ENCODE results near the gene FARSB. TPM values are rescaled to one million over a fixed set of nuclear protein-coding genes. Genes with fewer than 3 reads are reported as not detected.

The FARSB gene
- total RNA-seq (2022; extraction: Qiagen RNA extraction), result 41.1 to 45.8 TPM (median 41.8 TPM) in 5 replicates

GRCh38 chr2:222655787-222656525 is at the start of gene FARSB:
Gene FARSB, minus strand, starts transcription at chr2:222656092. Its CDS starts 19 bp downstream, at chr2:222656073.

GRCh38 chr2:222671259-222672067 is 15.6 kb upstream of the FARSB start, which contains the start of gene MOGAT1:
Gene MOGAT1, plus strand, starts transcription at chr2:222671658. Its CDS starts 128 bp downstream, at chr2:222671786.

Other genes starting within 250 kb of the FARSB start
- 0.71 to 0.84 TPM (median 0.79 TPM) in 5 replicates for gene SGPP2, start 231.5 kb downstream of the FARSB start, total RNA-seq (2022; extraction: Qiagen RNA extraction)
- gene MOGAT1, start 15.6 kb upstream of the FARSB start, total RNA-seq (2022; extraction: Qiagen RNA extraction), result not detected in 5 replicates
- 147 to 197 TPM (median 149 TPM) in 5 replicates for gene ACSL3, start 204.9 kb upstream of the FARSB start, total RNA-seq (2022; extraction: Qiagen RNA extraction)

Data from A549 treated with AZD2906 at 1 μM for 4 hours (cell line).